ENCODE results near the gene ITPRIP. TPM values are rescaled to one million over a fixed set of nuclear protein-coding genes. Genes with fewer than 3 reads are reported as not detected.

Gene ITPRIP
- total RNA-seq, 2 donors from 2014 or later, result 56.2 to 62.5 TPM

DNA sequence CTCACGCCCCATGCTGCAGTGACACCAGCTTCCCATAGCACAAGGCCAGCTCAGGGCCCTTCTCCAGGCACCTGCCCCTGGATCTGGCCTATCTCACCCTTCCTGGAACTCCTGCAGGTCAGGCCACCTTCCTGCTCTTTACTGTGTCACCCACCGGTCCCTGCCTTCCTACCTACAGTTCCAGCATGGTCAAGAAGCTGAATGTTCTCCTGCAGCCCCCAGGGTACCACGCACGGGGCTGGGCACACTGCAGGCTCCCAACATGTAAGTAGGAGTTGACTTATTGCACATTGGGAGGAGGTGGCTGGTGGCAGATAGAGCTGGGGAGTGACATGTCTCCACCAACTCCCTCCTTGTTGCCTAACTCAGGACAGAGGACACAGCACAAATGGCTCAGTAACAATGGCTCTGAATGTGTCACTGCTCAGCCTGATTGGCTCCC is 14.5 kb downstream of the ITPRIP start:
- peaks cover 0 to 100% of the 10 kb centered on the region in 2 donors for H3K4me1 ChIP-seq
- no peaks in the 10 kb centered on the region for H3K9me3 ChIP-seq
- TF ChIP-seq, protein P1, sequence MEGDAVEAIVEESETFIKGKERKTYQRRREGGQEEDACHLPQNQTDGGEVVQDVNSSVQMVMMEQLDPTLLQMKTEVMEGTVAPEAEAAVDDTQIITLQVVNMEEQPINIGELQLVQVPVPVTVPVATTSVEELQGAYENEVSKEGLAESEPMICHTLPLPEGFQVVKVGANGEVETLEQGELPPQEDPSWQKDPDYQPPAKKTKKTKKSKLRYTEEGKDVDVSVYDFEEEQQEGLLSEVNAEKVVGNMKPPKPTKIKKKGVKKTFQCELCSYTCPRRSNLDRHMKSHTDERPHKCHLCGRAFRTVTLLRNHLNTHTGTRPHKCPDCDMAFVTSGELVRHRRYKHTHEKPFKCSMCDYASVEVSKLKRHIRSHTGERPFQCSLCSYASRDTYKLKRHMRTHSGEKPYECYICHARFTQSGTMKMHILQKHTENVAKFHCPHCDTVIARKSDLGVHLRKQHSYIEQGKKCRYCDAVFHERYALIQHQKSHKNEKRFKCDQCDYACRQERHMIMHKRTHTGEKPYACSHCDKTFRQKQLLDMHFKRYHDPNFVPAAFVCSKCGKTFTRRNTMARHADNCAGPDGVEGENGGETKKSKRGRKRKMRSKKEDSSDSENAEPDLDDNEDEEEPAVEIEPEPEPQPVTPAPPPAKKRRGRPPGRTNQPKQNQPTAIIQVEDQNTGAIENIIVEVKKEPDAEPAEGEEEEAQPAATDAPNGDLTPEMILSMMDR (IDR thresholded peaks at IDR 0.05), result no peak
- no peak overlapping the region for H3K4me3 ChIP-seq
- H3K36me3 ChIP-seq, result peaks cover 25% of the 10 kb centered on the region
- no peaks in the 10 kb centered on the region for H3K27me3 ChIP-seq
- DNase-seq (ENCODE audit: low spot score), result no peak
- peak overlapping the region; percentile 99 to 100 for H3K27ac ChIP-seq

DNA sequence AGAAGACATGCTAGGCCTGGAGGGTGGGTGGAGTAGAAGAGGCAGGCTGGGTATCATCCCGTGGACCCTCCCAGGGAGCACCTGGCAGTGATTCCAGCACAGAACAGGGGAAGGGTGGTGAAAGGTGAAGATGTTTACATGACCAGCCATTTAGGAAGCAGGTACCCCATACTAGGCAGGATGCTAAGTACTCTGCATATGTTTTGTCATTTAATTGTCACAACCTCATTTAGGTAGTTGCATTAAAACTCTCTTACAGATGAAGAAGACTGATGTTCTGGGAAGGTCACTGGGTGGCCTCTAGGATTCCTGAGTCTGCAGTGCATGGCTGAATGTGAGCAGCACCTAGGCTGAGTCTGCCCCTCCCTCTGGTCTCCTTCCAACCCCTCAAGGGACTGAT is 15.2 kb downstream of the ITPRIP start:
- TF ChIP-seq, protein P1 (IDR thresholded peaks at IDR 0.05), result no peak
- Histone ChIP-seq H3K27ac (peak overlapping the region; percentile 99 to 100), H3K4me1 (peaks cover 0 to 100% of the 10 kb centered on the region in 2 donors), H3K27me3 (no peaks in the 10 kb centered on the region), H3K9me3 (no peaks in the 10 kb centered on the region), H3K36me3 (peaks cover 25% of the 10 kb centered on the region), H3K4me3 (no peak overlapping the region)
- no peak for DNase-seq (ENCODE audit: low spot score)

DNA sequence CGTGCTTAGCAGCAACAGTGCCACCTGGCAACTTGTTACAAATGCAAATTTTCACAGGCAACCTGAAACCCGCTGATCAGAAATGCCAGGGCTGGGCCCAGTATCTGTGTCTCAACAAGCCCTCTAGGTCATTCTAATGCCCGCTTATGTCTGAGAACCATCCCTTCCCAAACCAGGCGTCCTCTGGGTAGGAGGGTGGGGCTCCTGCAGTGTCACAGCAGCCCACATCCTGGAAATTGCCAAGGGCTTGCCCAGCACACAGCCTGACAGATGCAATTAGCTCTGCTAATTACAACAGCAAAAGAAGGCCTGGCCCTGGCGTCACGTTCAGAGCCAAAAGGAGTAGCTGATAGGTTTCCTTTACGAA is 15.9 kb downstream of the ITPRIP start:
- H3K4me3 ChIP-seq, result no peak overlapping the region
- peaks cover 25% of the 10 kb centered on the region for H3K36me3 ChIP-seq
- TF ChIP-seq, protein P1 (IDR thresholded peaks at IDR 0.05), result no peak
- no peaks in the 10 kb centered on the region for H3K9me3 ChIP-seq
- no peaks in the 10 kb centered on the region for H3K27me3 ChIP-seq
- peaks cover 0 to 100% of the 10 kb centered on the region in 2 donors for H3K4me1 ChIP-seq
- peak overlapping the region; percentile 99 to 100 for H3K27ac ChIP-seq
- no peak for DNase-seq (ENCODE audit: low spot score)

DNA sequence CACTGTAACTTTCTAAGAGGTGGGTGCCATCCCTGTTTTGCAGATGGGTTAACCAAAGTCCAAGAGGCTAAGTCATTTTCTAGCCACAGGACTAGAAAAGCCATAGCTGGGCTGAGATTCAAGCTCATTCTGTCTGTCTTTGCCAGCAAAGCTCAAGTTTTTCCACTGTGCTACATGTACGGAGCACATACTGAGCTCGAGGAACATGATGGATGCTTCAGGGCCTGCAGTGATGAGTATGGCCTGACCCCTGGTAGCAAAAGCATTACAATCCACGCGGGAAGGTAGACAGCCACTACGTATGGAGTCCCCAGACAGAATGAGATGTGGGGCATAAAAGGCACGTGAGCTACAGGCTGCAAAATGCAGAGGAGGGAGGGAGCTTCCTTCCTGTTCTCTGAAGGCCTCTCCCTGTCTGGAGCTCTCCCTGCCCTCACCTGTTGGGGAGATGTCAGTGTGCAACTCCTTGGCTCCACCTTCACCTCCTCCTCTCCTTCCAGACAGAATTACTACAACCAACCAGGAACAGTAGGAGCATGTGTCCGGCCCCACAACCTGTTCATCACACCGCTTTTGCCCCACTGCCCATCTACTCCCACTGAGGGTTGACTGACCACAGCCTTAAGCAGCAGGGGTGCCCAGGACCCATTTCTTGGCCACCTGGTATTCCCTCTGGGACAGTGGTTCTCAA is 16.4 kb downstream of the ITPRIP start:
- H3K27me3 ChIP-seq, result no peaks in the 10 kb centered on the region
- no peak for DNase-seq (ENCODE audit: low spot score)
- TF ChIP-seq, protein P1 (IDR thresholded peaks at IDR 0.05), result no peak
- H3K4me1 ChIP-seq, result peaks cover 0 to 100% of the 10 kb centered on the region in 2 donors
- no peak overlapping the region for H3K4me3 ChIP-seq
- peaks cover 25% of the 10 kb centered on the region for H3K36me3 ChIP-seq
- peak overlapping the region; percentile 99 to 100 for H3K27ac ChIP-seq
- no peaks in the 10 kb centered on the region for H3K9me3 ChIP-seq

DNA sequence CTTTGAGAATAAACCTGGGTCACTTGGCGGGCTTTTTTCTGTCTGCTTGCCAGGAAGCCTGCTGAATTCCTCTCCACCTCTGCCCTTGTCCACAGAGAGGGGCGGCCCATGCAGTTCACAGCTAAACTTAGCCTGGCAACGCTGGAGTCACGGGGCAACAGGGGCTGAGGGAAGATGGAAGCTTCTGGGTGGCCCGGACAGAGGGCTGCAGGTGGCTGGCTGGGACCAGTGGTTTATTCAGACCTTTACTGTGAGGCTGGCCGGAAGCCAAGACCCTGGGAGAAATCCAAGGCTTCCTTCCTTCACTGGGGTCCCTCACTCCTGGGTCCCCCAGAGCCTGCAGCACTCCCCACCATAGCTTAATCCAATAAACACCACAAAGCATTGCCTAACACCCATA is 17.0 kb downstream of the ITPRIP start:
- Histone ChIP-seq H3K27ac (peak overlapping the region; percentile 99 to 100), H3K9me3 (no peaks in the 10 kb centered on the region), H3K4me3 (no peak overlapping the region), H3K36me3 (peaks cover 25% of the 10 kb centered on the region), H3K27me3 (no peaks in the 10 kb centered on the region), H3K4me1 (peaks cover 0 to 100% of the 10 kb centered on the region in 2 donors)
- no peak for DNase-seq (ENCODE audit: low spot score)
- TF ChIP-seq, protein P1 (IDR thresholded peaks at IDR 0.05), result no peak
